MM.1S (cell line): ENCODE data around the gene PBX4.

Experiments used
- EZH2 ChIP-seq: fragments of 300-600 bp; sonication (generic); optimal IDR thresholded peaks from 2 replicates; pipeline ENCODE3; 2017; ENCODE audit warnings: low read depth, mild to moderate bottlenecking, antibody characterized with exemption, low read length, mixed read lengths
- EZH2phosphoT487 ChIP-seq: fragments of 300-600 bp; sonication (generic); IDR thresholded peaks from 2 replicates; pipeline ENCODE4 v1.6.1; 2018; ENCODE audit warnings: antibody characterized with exemption, low read length
- TF ChIP-seq, protein P1 (sequence below): fragments of 300-600 bp; sonication (generic); IDR thresholded peaks from 2 replicates; pipeline ENCODE4 v1.5.1; 2016; ENCODE audit warnings: antibody characterized with exemption, low read length, mixed read lengths

DNA sequence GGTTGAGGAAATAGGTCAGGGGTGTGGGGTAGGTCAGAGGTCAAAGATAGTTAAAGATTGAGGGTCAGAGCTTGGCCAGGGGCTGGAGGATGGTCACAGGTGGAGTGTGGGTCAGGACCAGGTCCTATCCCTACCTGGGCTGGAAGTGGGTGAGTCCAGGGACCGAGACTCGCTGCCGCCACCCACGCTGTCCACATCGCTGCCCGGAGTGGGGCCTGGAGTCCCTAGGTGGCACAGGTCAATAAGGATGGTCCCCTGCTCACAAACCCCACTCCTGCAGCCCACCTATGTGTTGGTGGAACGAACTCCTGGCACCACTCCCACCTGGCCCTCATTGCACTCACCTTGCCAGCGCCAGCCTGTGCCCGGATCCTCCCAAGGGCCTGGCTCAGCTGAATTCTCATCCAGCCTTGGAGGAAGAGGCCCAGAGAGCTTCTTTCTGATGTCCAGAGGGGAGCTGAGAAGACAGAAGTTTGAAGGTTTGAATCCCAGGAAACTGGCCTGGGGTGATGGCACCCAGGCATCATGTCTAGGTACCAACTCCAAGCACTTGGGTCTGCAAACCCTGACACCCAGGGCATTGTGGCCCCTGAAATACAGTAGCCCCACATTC lies 18.2 kb upstream of the PBX4 start:
- TF ChIP-seq, protein P1, sequence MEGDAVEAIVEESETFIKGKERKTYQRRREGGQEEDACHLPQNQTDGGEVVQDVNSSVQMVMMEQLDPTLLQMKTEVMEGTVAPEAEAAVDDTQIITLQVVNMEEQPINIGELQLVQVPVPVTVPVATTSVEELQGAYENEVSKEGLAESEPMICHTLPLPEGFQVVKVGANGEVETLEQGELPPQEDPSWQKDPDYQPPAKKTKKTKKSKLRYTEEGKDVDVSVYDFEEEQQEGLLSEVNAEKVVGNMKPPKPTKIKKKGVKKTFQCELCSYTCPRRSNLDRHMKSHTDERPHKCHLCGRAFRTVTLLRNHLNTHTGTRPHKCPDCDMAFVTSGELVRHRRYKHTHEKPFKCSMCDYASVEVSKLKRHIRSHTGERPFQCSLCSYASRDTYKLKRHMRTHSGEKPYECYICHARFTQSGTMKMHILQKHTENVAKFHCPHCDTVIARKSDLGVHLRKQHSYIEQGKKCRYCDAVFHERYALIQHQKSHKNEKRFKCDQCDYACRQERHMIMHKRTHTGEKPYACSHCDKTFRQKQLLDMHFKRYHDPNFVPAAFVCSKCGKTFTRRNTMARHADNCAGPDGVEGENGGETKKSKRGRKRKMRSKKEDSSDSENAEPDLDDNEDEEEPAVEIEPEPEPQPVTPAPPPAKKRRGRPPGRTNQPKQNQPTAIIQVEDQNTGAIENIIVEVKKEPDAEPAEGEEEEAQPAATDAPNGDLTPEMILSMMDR: no peak
- TF ChIP-seq EZH2phosphoT487 (no peak), EZH2 (no peak)
